Testis (tissue), 3 donors: ENCODE data around the gene APOL5. TPM values are rescaled to one million over a fixed set of nuclear protein-coding genes. Genes with fewer than 3 reads are reported as not detected.

Source experiments
- DNase-seq: peaks from one replicate; pipeline ENCODE4 v3.0.0-alpha.2; 2019
- H3K27ac ChIP-seq, 2 donors: fragments of 200-600 bp; sonication (generic); one replicate each; pipeline ENCODE4 v1.5.1; 2019
- H3K27me3 ChIP-seq: fragments of 200-600 bp; sonication (generic); one replicate; pipeline ENCODE4 v1.5.1; 2019
- H3K36me3 ChIP-seq: fragments of 200-600 bp; sonication (generic); one replicate; pipeline ENCODE4 v1.5.1; 2017; ENCODE audit warnings: low read depth; ENCODE audit errors: missing control alignments
- H3K4me1 ChIP-seq: fragments of 200-600 bp; sonication (generic); one replicate; pipeline ENCODE4 v1.5.1; 2019
- H3K4me3 ChIP-seq, 2 donors: fragments of 200-600 bp; sonication (generic); one replicate each; pipeline ENCODE4 v1.5.1; 2017 to 2019
- H3K9me3 ChIP-seq: fragments of 200-600 bp; sonication (generic); one replicate; pipeline ENCODE4 v1.5.1; 2017
- CTCF ChIP-seq, 3 experiments: fragments of 450-650 bp in 2 of 3; fragments of 200-600 bp in 1 of 3; sonication (generic) in 1 of 3; IDR thresholded peaks; one replicate each; pipeline ENCODE4 v1.5.1; 2016 to 2019; ENCODE audit warnings: antibody characterized with exemption in 3 of 3, mild to moderate bottlenecking in 2 of 3, moderate library complexity in 1 of 3
- POLR2A ChIP-seq: fragments of 450-650 bp; IDR thresholded peaks from one replicate; pipeline ENCODE4 v1.6.1; 2017; ENCODE audit warnings: antibody characterized with exemption, mild to moderate bottlenecking, moderate library complexity
- WGBS, 2 donors: methylation state at CpG; one replicate each; pipeline ENCODE4 v1.1.5; 2018; 5-methylcytosine and 5-hydroxymethylcytosine counted together
- intact Hi-C: fragments of 100-400 bp; cut with DNase I; formaldehyde crosslinking; loops from one replicate; pipeline ENCODE4 v1.15.1; 2023; ENCODE audit warnings: low total_unique reads
- polyA plus RNA-seq: library from polyadenylated mRNA; stranded (reverse); fragments of 350-450 nt; fragmentation: Illumina TruSeq; extraction: RNeasy Lipid Tissue Mini Kit (QIAGEN cat#74804); gene quantifications from one replicate; pipeline ENCODE4 v1.2.3, GENCODE V29; 2014; ENCODE audit warnings: low read depth, low replicate concordance; ENCODE audit not compliant: insufficient read depth
- total RNA-seq, 2 donors: library from RNA; depleted of rRNA; stranded (reverse); fragments of >200 nt; gene quantifications; one replicate each; pipeline ENCODE4 v1.2.3, GENCODE V29; 2016

APOL5 gene
- total and polyA plus RNA-seq, 3 donors from 2014 or later, result 0.31 to 0.74 TPM; not detected in 1

- H3K27me3 ChIP-seq, result no peaks in the 10 kb centered on the region
- H3K9me3 ChIP-seq, result no peaks in the 10 kb centered on the region
- WGBS, 2 donors, result 70 to 74% methylated on average over 6 of the region's 6 CpGs
- DNase-seq, result no peak
- no peaks in the 10 kb centered on the region for H3K36me3 ChIP-seq
- no peak overlapping the region for H3K4me3 ChIP-seq
- no peaks in the 10 kb centered on the region for H3K4me1 ChIP-seq
- TF ChIP-seq POLR2A, result no peak
- TF ChIP-seq CTCF (IDR thresholded peaks at IDR 0.05), result no peak
- intact Hi-C loops, result no loop called here
- no peak overlapping the region for H3K27ac ChIP-seq
Observed at GRCh38 chr22:35743326-35743860, 25.7 kb downstream of the APOL5 start.

DNA sequence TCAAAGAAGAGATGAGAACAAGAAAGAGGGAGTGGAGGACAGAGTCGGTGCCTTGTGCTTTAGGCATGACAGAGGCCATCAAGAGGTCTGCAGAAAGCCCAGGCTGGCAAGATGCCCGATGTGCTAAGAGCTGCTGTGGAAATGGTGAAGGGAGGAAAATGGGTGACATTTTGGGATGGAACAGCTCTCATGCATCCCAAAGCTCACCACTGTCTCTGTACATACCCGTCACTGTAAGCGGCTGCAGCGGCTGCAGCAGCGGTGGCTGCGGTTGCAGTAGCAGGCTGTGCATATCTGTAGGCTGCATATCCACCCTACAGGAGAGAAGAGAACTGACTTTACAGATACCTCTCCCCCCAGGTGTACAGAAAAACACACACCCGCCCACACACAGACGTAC lies 28.6 kb downstream of the APOL5 start:
- no peaks in the 10 kb centered on the region for H3K36me3 ChIP-seq
- no peaks in the 10 kb centered on the region for H3K9me3 ChIP-seq
- 91 to 93% methylated on average over 9 of the region's 9 CpGs for WGBS, 2 donors
- no peaks in the 10 kb centered on the region for H3K4me1 ChIP-seq
- H3K27me3 ChIP-seq, result no peaks in the 10 kb centered on the region
- H3K27ac ChIP-seq, result no peak overlapping the region
- TF ChIP-seq CTCF (IDR thresholded peaks at IDR 0.05), result no peak
- no peak for TF ChIP-seq POLR2A
- no peak overlapping the region for H3K4me3 ChIP-seq
- intact Hi-C loops, result no loop called here
- no peak for DNase-seq

- H3K4me1 ChIP-seq, result no peaks in the 10 kb centered on the region
- H3K27ac ChIP-seq, result no peak overlapping the region
- no peak for DNase-seq
- TF ChIP-seq POLR2A (no peak), CTCF (IDR thresholded peaks at IDR 0.05) (no peak)
- no peaks in the 10 kb centered on the region for H3K27me3 ChIP-seq
- H3K9me3 ChIP-seq, result no peaks in the 10 kb centered on the region
- WGBS, 2 donors, result 64 to 74% methylated on average over 4 of the region's 4 CpGs
- H3K36me3 ChIP-seq, result no peaks in the 10 kb centered on the region
- intact Hi-C loops, result no loop called here
- no peak overlapping the region for H3K4me3 ChIP-seq
Observed at GRCh38 chr22:35746946-35747703, 29.5 kb downstream of the APOL5 start.

DNA sequence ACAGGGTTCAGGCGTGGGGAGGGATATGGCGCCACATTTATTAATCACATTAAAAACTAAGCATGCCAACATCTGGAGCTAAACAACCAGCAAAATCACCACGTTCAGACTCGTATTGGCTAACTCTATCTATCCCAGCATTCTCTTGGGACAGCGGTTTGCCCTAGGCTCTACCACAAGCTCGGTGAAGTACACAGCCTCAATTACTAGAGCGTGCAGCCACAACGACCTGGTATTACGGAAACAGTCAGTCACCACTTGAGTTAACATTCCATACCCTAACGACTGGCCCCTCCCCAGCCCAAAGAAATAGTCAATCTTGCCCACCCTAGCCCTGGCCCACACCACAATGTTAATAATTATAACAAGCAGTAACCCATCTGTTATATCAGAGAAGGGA lies 32.1 kb downstream of the APOL5 start:
- DNase-seq, result no peak
- intact Hi-C loops, result no loop called here
- TF ChIP-seq POLR2A (no peak), CTCF (IDR thresholded peaks at IDR 0.05) (no peak)
- 81 to 83% methylated on average over 10 of the region's 10 CpGs for WGBS, 2 donors
- no peak overlapping the region for H3K4me3 ChIP-seq
- H3K27me3 ChIP-seq, result no peaks in the 10 kb centered on the region
- no peak overlapping the region for H3K27ac ChIP-seq
- no peaks in the 10 kb centered on the region for H3K4me1 ChIP-seq
- no peaks in the 10 kb centered on the region for H3K36me3 ChIP-seq
- no peaks in the 10 kb centered on the region for H3K9me3 ChIP-seq
